HG03039 (cell line): ENCODE measurements around the gene IGFBP4.
"Not testable (repeated sequence)": the region's sequence is repeated elsewhere in the genome, so short reads cannot be mapped to it uniquely, and the experiment has no call there.

ENCODE experiments used
- ATAC-seq: cut with Tn5 transposase; IDR thresholded peaks from one replicate; pipeline ENCODE4 v1.9.1; 2021; ENCODE audit warnings: mild to moderate bottlenecking, moderate library complexity; ENCODE audit not compliant: unreplicated experiment

The IGFBP4 gene

GRCh38 chr17:40443196-40443987 is at the start of gene IGFBP4:
Gene IGFBP4 (plus strand): TSS chr17:40443450. CDS start chr17:40443736, 286 bp downstream.
- no peak for ATAC-seq

- ATAC-seq: no peak
Measured at GRCh38 chr17:40399185-40399584, 44.1 kb upstream of the IGFBP4 start.

- ATAC-seq: no peak
Measured at GRCh38 chr17:40402668-40403067, 40.6 kb upstream of the IGFBP4 start.

GRCh38 chr17:40404003-40404402 is 39.2 kb upstream of the IGFBP4 start:
- ATAC-seq: no peak

GRCh38 chr17:40407460-40407859 is 35.8 kb upstream of the IGFBP4 start:
- ATAC-seq: no peak

- not testable (repeated sequence) for ATAC-seq
Measured at GRCh38 chr17:40409540-40409939, 33.7 kb upstream of the IGFBP4 start.

GRCh38 chr17:40410082-40410481 is 33.2 kb upstream of the IGFBP4 start:
- no peak for ATAC-seq

- ATAC-seq: no peak
Measured at GRCh38 chr17:40411821-40412220, 31.4 kb upstream of the IGFBP4 start.

GRCh38 chr17:40412880-40413279 is 30.4 kb upstream of the IGFBP4 start:
- ATAC-seq: no peak

GRCh38 chr17:40414312-40414711 is 28.9 kb upstream of the IGFBP4 start:
- not testable (repeated sequence) for ATAC-seq

- ATAC-seq: no peak
Measured at GRCh38 chr17:40415390-40415789, 27.9 kb upstream of the IGFBP4 start.

GRCh38 chr17:40416671-40417070 is 26.6 kb upstream of the IGFBP4 start:
- no peak for ATAC-seq

- no peak for ATAC-seq
Measured at GRCh38 chr17:40417258-40417608, 26.0 kb upstream of the IGFBP4 start.

GRCh38 chr17:40417609-40418427 is 25.4 kb upstream of the IGFBP4 start, which contains the start of gene TOP2A:
Gene TOP2A (minus strand): TSS chr17:40417896. CDS start chr17:40417791, 105 bp downstream.
- peak; percentile 91 for ATAC-seq

GRCh38 chr17:40418428-40418706 is 24.9 kb upstream of the IGFBP4 start:
- ATAC-seq: no peak

GRCh38 chr17:40419559-40420331 is 23.5 kb upstream of the IGFBP4 start:
- no peak for ATAC-seq

GRCh38 chr17:40422990-40423633 is 20.1 kb upstream of the IGFBP4 start:
- no peak for ATAC-seq

GRCh38 chr17:40425741-40426140 is 17.5 kb upstream of the IGFBP4 start:
- no peak for ATAC-seq

- no peak for ATAC-seq
Measured at GRCh38 chr17:40427002-40427491, 16.2 kb upstream of the IGFBP4 start.

GRCh38 chr17:40430272-40431230 is 12.7 kb upstream of the IGFBP4 start:
- ATAC-seq: no peak
